A549 (cell line): ENCODE results near the gene MYL1. TPM values are rescaled to one million over a fixed set of nuclear protein-coding genes. Genes with fewer than 3 reads are reported as not detected.

ENCODE experiments used
- ATAC-seq, 2 experiments: fragments of 200-7000 bp in 1 of 2; fragments of >200 bp in 1 of 2; cut with Nextera tagmentation in 1 of 2; cut with Tn5 transposase in 1 of 2; 3 replicates each; pipeline versions ENCODE4 v1.8.0 to v1.9.1; 2018 to 2020; ENCODE audit warnings: mild to moderate bottlenecking in 1 of 2, moderate library complexity in 1 of 2
- CTCF ChIA-PET: fragments of 300-600 bp; sonication (Branson Sonifier 250); formaldehyde crosslinking; extraction: SDS; loops from one replicate; lab custom pipeline; 2021; ENCODE audit warnings: antibody characterized with exemption, inconsistent platforms; lab: Yijun Ruan, JAX
- POLR2A ChIA-PET: fragments of 350-600 bp; formaldehyde crosslinking; extraction: SDS; loops from one replicate; lab custom pipeline; 2021; ENCODE audit warnings: antibody characterized with exemption, inconsistent platforms; lab: Yijun Ruan, JAX
- DNase-seq, 2 experiments: peaks; one replicate each; pipeline versions ENCODE4 v3.0.0 to v3.0.0-alpha.2; 2011 to 2016; ENCODE audit warnings: low read depth in 1 of 2, low spot score in 1 of 2
- FAIRE-seq: peaks from 2 replicates; lab custom pipeline; 2011; peaks lifted over from hg19 to GRCh38; lab: Jason Lieb, UNC
- H3K27ac ChIP-seq, 2 experiments: fragments of >200 bp; sonication (Bioruptor Twin); formaldehyde crosslinking; 3 replicates each; pipeline ENCODE4 v1.5.1; 2016 to 2017
- H3K4me1 ChIP-seq: fragments of >200 bp; sonication (Bioruptor Twin); formaldehyde crosslinking; 3 replicates; pipeline ENCODE4 v1.6.1; 2016
- H3K4me2 ChIP-seq: fragments of >200 bp; sonication (Bioruptor Twin); formaldehyde crosslinking; 3 replicates; pipeline ENCODE4 v1.6.1; 2016
- H3K4me3 ChIP-seq: fragments of >200 bp; sonication (Bioruptor Twin); formaldehyde crosslinking; 3 replicates; pipeline ENCODE4 v1.5.1; 2016
- H3K9me3 ChIP-seq: fragments of >200 bp; sonication (Bioruptor Twin); formaldehyde crosslinking; 3 replicates; pipeline ENCODE4 v1.6.1; 2016
- BHLHE40 ChIP-seq: IDR thresholded peaks from 2 replicates; pipeline ENCODE4 v1.6.1; 2012; ENCODE audit warnings: low read depth, low read length, inconsistent platforms
- CHD2 ChIP-seq: fragments of 150-350 bp; IDR thresholded peaks from 2 replicates; pipeline ENCODE4 v1.6.1; 2014; ENCODE audit warnings: low read length; ENCODE audit not compliant: partially characterized antibody
- EP300 ChIP-seq, 2 experiments: fragments of >200 bp; sonication (Bioruptor Twin); formaldehyde crosslinking; IDR thresholded peaks; 2 replicates in 1 of 2; 3 replicates in 1 of 2; pipeline ENCODE4 v1.6.1; 2016 to 2017
- FOSL2 ChIP-seq, 2 experiments: fragments of 450-650 bp in 1 of 2; fragments of >200 bp in 1 of 2; sonication (Bioruptor Twin) in 1 of 2; formaldehyde crosslinking; IDR thresholded peaks; 2 replicates each; pipeline versions ENCODE4 v1.5.0 to v1.6.1; 2016 to 2020; ENCODE audit warnings: mild to moderate bottlenecking in 1 of 2, moderate library complexity in 1 of 2
- FOXS1 ChIP-seq: fragments of 250-450 bp; sonication (Bioruptor Pico); IDR thresholded peaks from 2 replicates; pipeline ENCODE4 v1.5.0; 2020; ENCODE audit warnings: mild to moderate bottlenecking, moderate library complexity
- GATA3 ChIP-seq: IDR thresholded peaks from 2 replicates; pipeline ENCODE4 v1.6.1; 2012; ENCODE audit warnings: borderline replicate concordance
- HEYL ChIP-seq: fragments of 250-450 bp; sonication (Bioruptor Pico); IDR thresholded peaks from 2 replicates; pipeline ENCODE4 v1.8.0; 2021; ENCODE audit warnings: mild to moderate bottlenecking, moderate library complexity
- HOXB5 ChIP-seq: fragments of 250-450 bp; sonication (Bioruptor Pico); IDR thresholded peaks from 2 replicates; pipeline ENCODE4 v1.5.0; 2020; ENCODE audit warnings: mild to moderate bottlenecking, moderate library complexity
- KDM5A ChIP-seq: fragments of 200-600 bp; sonication (generic); IDR thresholded peaks from 2 replicates; pipeline ENCODE4 v1.6.1; 2016; ENCODE audit warnings: antibody characterized with exemption, mild to moderate bottlenecking
- MAFK ChIP-seq: fragments of 450-650 bp; IDR thresholded peaks from 2 replicates; pipeline ENCODE4 v1.6.1; 2014; ENCODE audit not compliant: partially characterized antibody
- MAZ ChIP-seq: fragments of 150-350 bp; IDR thresholded peaks from 2 replicates; pipeline ENCODE4 v1.6.1; 2014; ENCODE audit warnings: antibody characterized with exemption, low read depth, low read length, borderline replicate concordance
- MYC ChIP-seq: IDR thresholded peaks from 2 replicates; pipeline ENCODE4 v1.6.1; 2012; ENCODE audit warnings: mild to moderate bottlenecking, inconsistent platforms, low read length, improper control_type of control experiment, borderline replicate concordance
- NFE2L2 ChIP-seq: fragments of 150-350 bp; conservative IDR thresholded peaks from 2 replicates; pipeline ENCODE4 v1.6.1; 2014; ENCODE audit warnings: low read length
- NPAS2 ChIP-seq: fragments of 250-450 bp; sonication (Bioruptor Pico); IDR thresholded peaks from 2 replicates; pipeline ENCODE4 v1.8.0; 2022; ENCODE audit warnings: mild to moderate bottlenecking, moderate library complexity, borderline replicate concordance
- PBX3 ChIP-seq: IDR thresholded peaks from 2 replicates; pipeline ENCODE4 v1.6.1; 2012
- POLR2AphosphoS2 ChIP-seq: conservative IDR thresholded peaks from 2 replicates; pipeline ENCODE4 v1.6.1; 2012; ENCODE audit warnings: low read length, improper control_type of control experiment, inconsistent platforms
- RAD21 ChIP-seq, 2 experiments: fragments of >200 bp in 1 of 2; sonication (Bioruptor Twin) in 1 of 2; formaldehyde crosslinking in 1 of 2; IDR thresholded peaks in 1 of 2; conservative IDR thresholded peaks in 1 of 2; 2 replicates in 1 of 2; 3 replicates in 1 of 2; pipeline ENCODE4 v1.6.1; 2012 to 2018; ENCODE audit warnings: inconsistent platforms in 1 of 2
- REST ChIP-seq: fragments of 200-600 bp; sonication (generic); IDR thresholded peaks from 2 replicates; pipeline ENCODE4 v1.6.1; 2016; ENCODE audit warnings: antibody characterized with exemption, mild to moderate bottlenecking, moderate library complexity
- RFX5 ChIP-seq: fragments of 450-650 bp; IDR thresholded peaks from 2 replicates; pipeline ENCODE4 v1.7.1; 2014; ENCODE audit warnings: antibody characterized with exemption, mild to moderate bottlenecking, moderate library complexity
- TFCP2L1 ChIP-seq: fragments of 250-450 bp; sonication (Bioruptor Pico); IDR thresholded peaks from 2 replicates; pipeline ENCODE4 v1.5.0; 2021; ENCODE audit warnings: mild to moderate bottlenecking
- TP53 ChIP-seq: fragments of 250-450 bp; sonication (Bioruptor Pico); IDR thresholded peaks from 2 replicates; pipeline ENCODE4 v1.5.0; 2021; ENCODE audit warnings: mild to moderate bottlenecking, moderate library complexity
- ZC3H11A ChIP-seq: fragments of 450-650 bp; IDR thresholded peaks from 2 replicates; pipeline ENCODE4 v1.6.1; 2014; ENCODE audit warnings: antibody characterized with exemption, mild to moderate bottlenecking
- ZNF302 ChIP-seq: fragments of 250-450 bp; sonication (Bioruptor Pico); IDR thresholded peaks from 2 replicates; pipeline ENCODE4 v1.9.0; 2021; ENCODE audit warnings: inconsistent platforms, mild to moderate bottlenecking, moderate library complexity
- ZSCAN20 ChIP-seq: fragments of 250-450 bp; sonication (Bioruptor Pico); IDR thresholded peaks from 2 replicates; pipeline ENCODE4 v1.8.0; 2022; ENCODE audit warnings: mild to moderate bottlenecking, moderate library complexity
- WGBS: methylation state at CpG from one replicate; pipeline ENCODE4 v1.1.6; 2017; ENCODE audit errors: missing lambda C conversion rate; 5-methylcytosine and 5-hydroxymethylcytosine counted together
- polyA plus RNA-seq, 4 experiments: library from polyadenylated mRNA; depleted of rRNA in 3 of 4; stranded (reverse); fragments of >200 nt; fragmentation: RNase III in 1 of 4; extraction: RNeasy Plus Mini Kit Qiagen cat#74134 plus additional on column Dnase treatment in 1 of 4; gene quantifications; 2 replicates in 3 of 4; 3 replicates in 1 of 4; pipeline ENCODE4 v1.2.3, GENCODE V29; 2011 to 2017
- TF ChIP-seq, protein P1 (sequence below): fragments of >200 bp; sonication (Bioruptor Twin); formaldehyde crosslinking; IDR thresholded peaks from 2 replicates; pipeline ENCODE4 v1.6.1; 2016
- TF ChIP-seq, protein P2 (sequence below): fragments of 150-350 bp; IDR thresholded peaks from 2 replicates; pipeline ENCODE4 v1.6.1; 2014; ENCODE audit warnings: low read depth, mild to moderate bottlenecking, low read length
- TF ChIP-seq, protein P3 (sequence below): fragments of >200 bp; sonication (Bioruptor Twin); formaldehyde crosslinking; IDR thresholded peaks from 3 replicates; pipeline ENCODE4 v1.5.1; 2016

MYL1 gene
- polyA plus RNA-seq, 2 of the 4 experiments (the other 2 are of a cell fraction), result not detected

GRCh38 chr2:210310550-210310949 is 4.4 kb downstream of the MYL1 start:
- ChIA-PET CTCF (interaction anchor here (0.7 kb wide), 1 partner anchor 19 kb away, joined by 4 read pairs; no protein-coding TSS in a partner anchor), POLR2A (no interaction called here)
- 0% methylated on average over 1 of the region's 1 CpG for WGBS
- no peaks in the 10 kb centered on the region for H3K4me1 ChIP-seq
- H3K4me2 ChIP-seq, result no peak overlapping the region
- ATAC-seq, result no peak
- TF ChIP-seq RAD21 (conservative IDR thresholded peaks at IDR 0.05 in 1 of 2, IDR thresholded peaks at IDR 0.05 in 1 of 2) (no peak), NPAS2 (CRISPR knock-in tag) (no peak), EP300 (IDR thresholded peaks at IDR 0.05) (no peak), MYC (no peak), MAFK (no peak), KDM5A (no peak), PBX3 (no peak), ZSCAN20 (CRISPR knock-in tag) (no peak), ZC3H11A (no peak), GATA3 (no peak), ZNF302 (CRISPR knock-in tag) (no peak), TP53 (CRISPR knock-in tag) (no peak), FOSL2 (IDR thresholded peaks at IDR 0.05) (no peak), FOSL2 (CRISPR knock-in tag; IDR thresholded peaks at IDR 0.05) (no peak)
- TF ChIP-seq, protein P1, sequence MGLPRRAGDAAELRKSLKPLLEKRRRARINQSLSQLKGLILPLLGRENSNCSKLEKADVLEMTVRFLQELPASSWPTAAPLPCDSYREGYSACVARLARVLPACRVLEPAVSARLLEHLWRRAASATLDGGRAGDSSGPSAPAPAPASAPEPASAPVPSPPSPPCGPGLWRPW, result no peak
- TF ChIP-seq, protein P2, sequence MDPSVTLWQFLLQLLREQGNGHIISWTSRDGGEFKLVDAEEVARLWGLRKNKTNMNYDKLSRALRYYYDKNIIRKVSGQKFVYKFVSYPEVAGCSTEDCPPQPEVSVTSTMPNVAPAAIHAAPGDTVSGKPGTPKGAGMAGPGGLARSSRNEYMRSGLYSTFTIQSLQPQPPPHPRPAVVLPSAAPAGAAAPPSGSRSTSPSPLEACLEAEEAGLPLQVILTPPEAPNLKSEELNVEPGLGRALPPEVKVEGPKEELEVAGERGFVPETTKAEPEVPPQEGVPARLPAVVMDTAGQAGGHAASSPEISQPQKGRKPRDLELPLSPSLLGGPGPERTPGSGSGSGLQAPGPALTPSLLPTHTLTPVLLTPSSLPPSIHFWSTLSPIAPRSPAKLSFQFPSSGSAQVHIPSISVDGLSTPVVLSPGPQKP, result no peak
- H3K27ac ChIP-seq, result no peak overlapping the region
- H3K9me3 ChIP-seq, result no peaks in the 10 kb centered on the region
- H3K4me3 ChIP-seq, result no peak overlapping the region
- no peak for DNase-seq
- no peak for FAIRE-seq

DNA sequence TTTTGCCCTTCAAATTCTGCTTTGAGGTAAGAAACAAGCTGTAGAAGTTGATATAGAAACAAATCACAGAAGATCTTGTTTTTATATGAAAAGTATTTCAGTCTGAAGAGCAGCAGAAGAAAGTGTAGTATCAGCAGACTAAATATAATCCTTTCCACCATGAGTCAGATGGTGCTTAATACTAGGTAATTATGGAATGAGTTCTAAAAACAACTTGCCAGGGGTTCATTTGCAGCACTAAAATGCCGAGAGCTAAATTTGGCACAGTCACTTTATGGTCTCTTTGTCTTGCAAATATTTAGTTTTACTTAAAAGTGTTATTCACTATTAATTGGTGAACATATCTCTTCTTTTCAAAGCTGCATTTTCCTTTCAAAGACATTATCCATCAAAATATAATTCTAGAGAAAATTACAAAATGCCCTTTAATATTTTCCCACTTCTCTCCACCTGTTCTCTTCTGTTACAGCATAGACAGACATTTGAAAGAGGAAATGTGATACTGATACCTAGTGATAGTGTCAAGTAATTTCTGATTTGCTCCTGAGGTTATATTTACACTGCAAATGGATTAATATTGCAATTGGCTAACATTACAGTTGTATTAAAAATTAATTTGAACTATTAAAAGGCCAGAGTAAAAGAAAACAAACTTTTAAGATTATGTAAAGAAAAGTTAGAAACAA is 5.3 kb downstream of the MYL1 start:
- ATAC-seq (no peak), FAIRE-seq (no peak), DNase-seq (no peak)
- ChIA-PET CTCF (no interaction called here), POLR2A (no interaction called here)
- no peaks in the 10 kb centered on the region for H3K4me1 ChIP-seq
- H3K27ac ChIP-seq, result no peak overlapping the region
- no peak overlapping the region for H3K4me3 ChIP-seq
- WGBS, result 2% methylated on average over 1 of the region's 1 CpG
- no peak for TF ChIP-seq KDM5A
- no peak for TF ChIP-seq RFX5
- no peaks in the 10 kb centered on the region for H3K9me3 ChIP-seq
- no peak overlapping the region for H3K4me2 ChIP-seq

DNA sequence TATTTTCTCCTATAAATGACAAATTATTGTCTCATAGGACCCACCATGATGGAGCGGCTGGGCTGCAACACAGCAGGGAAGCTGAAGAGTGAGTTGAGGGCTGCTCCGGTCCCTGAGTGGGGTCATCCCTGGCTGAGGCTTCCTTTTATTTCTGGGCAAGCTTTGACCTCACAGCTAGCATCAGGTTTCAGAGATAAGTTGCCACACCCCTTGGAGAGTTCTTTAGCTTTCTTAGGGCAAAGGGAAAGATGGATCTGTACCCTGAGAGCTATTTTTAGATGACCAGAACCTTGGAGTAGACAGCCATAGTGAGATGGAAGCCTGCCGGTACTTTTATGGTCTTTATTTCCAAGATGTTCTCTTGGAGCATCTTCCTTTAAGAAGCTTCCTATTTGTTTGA is 11.5 kb downstream of the MYL1 start:
- ChIA-PET POLR2A (no interaction called here), CTCF (no interaction called here)
- no peak for ATAC-seq
- H3K4me3 ChIP-seq, result no peak overlapping the region
- no peak for FAIRE-seq
- H3K27ac ChIP-seq, result no peak overlapping the region
- TF ChIP-seq GATA3, result no peak
- no peak for TF ChIP-seq ZC3H11A
- no peak for TF ChIP-seq HOXB5 (CRISPR knock-in tag)
- no peak for TF ChIP-seq REST
- no peak for TF ChIP-seq FOSL2 (IDR thresholded peaks at IDR 0.05)
- TF ChIP-seq FOSL2 (CRISPR knock-in tag; IDR thresholded peaks at IDR 0.05), result no peak
- TF ChIP-seq BHLHE40, result no peak
- TF ChIP-seq, protein P3, sequence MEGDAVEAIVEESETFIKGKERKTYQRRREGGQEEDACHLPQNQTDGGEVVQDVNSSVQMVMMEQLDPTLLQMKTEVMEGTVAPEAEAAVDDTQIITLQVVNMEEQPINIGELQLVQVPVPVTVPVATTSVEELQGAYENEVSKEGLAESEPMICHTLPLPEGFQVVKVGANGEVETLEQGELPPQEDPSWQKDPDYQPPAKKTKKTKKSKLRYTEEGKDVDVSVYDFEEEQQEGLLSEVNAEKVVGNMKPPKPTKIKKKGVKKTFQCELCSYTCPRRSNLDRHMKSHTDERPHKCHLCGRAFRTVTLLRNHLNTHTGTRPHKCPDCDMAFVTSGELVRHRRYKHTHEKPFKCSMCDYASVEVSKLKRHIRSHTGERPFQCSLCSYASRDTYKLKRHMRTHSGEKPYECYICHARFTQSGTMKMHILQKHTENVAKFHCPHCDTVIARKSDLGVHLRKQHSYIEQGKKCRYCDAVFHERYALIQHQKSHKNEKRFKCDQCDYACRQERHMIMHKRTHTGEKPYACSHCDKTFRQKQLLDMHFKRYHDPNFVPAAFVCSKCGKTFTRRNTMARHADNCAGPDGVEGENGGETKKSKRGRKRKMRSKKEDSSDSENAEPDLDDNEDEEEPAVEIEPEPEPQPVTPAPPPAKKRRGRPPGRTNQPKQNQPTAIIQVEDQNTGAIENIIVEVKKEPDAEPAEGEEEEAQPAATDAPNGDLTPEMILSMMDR, result no peak
- TF ChIP-seq NFE2L2, result no peak
- no peak for TF ChIP-seq TFCP2L1 (CRISPR knock-in tag)
- no peak for TF ChIP-seq POLR2AphosphoS2
- no peak for TF ChIP-seq HEYL (CRISPR knock-in tag)
- TF ChIP-seq CHD2, result no peak
- TF ChIP-seq FOXS1 (CRISPR knock-in tag), result no peak
- no peak for TF ChIP-seq MAZ
- 64% methylated on average over 3 of the region's 3 CpGs for WGBS
- no peaks in the 10 kb centered on the region for H3K4me1 ChIP-seq
- no peaks in the 10 kb centered on the region for H3K9me3 ChIP-seq
- no peak for DNase-seq
- H3K4me2 ChIP-seq, result no peak overlapping the region
